DOHH2 (cell line): ENCODE results near the gene IFITM2.

Experiments used
- CTCF ChIP-seq: fragments of 200-600 bp; sonication (generic); IDR thresholded peaks from one replicate; pipeline ENCODE4 v1.5.1; 2014; ENCODE audit warnings: antibody characterized with exemption, mild to moderate bottlenecking, low read depth, low read length; ENCODE audit not compliant: poor library complexity, severe bottlenecking
- EZH2phosphoT487 ChIP-seq: fragments of 200-600 bp; sonication (generic); IDR thresholded peaks from 2 replicates; pipeline ENCODE4 v1.6.1; 2017; ENCODE audit warnings: borderline replicate concordance, mild to moderate bottlenecking, antibody characterized with exemption, low read length, moderate library complexity, mixed read lengths

- TF ChIP-seq CTCF (no peak), EZH2phosphoT487 (no peak)
Measured at GRCh38 chr11:324156-324555, 16.5 kb downstream of the IFITM2 start.
